Activated T-cell treated with anti-CD3 and anti-CD28 coated beads for 4 hours (primary cell): ENCODE measurements around the gene USP37.

Source experiments
- DNase-seq: peaks from one replicate; pipeline ENCODE4 v3.0.0-alpha.2; 2020

Gene USP37

GRCh38 chr2:218471982-218472381 lies 96.2 kb downstream of the USP37 start:
- DNase-seq = no peak

GRCh38 chr2:218471036-218471435 lies 97.1 kb downstream of the USP37 start:
- no peak for DNase-seq

DNA sequence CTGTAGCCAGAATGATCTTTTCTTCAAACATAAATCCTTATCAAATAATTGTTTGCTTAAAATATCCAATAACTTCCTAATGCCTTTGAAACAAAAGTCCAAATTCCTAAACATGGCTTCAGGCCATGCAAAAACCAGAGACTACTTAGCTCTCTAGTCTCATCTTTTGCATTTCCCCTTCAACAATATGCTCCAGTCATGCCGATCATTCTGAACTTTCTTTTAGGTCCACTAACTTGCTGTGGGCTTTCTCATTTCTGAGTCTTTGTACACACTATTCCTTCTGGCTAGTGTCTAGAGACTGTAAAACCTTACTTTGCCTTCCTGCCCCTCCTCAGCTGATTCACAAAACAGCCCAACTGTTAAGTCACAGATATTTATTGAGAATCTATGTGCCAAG lies 97.7 kb downstream of the USP37 start:
- no peak for DNase-seq

DNA sequence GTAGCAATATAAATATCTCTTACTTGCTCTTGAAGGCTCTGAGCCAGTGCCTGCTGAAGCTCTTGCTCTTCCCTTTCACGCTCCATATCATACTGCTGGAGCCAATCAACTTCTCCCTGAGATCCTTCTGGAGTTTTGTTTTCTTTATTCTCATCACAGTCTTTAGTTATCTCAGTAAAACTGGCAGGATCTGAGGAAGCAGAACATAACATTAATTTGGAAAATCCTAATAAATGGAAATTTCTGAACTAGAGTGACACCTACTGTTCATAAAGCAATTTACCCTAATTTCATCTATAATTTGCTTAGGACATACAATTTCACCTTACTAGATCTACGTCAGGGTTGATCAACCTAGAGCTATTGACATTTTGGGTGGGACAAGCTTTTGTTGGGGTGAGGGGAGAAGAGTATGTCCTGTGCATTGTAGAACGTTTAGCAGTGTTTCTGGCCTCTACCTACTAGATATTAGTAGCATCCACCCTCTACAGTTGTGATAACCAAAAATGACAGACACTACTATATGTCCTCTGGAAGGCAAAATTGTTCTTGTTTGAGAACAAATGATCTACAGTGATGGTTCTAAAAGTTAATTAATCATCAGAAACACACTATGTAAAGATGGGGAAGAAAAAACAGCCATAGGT lies 102.0 kb downstream of the USP37 start:
- no peak for DNase-seq

DNA sequence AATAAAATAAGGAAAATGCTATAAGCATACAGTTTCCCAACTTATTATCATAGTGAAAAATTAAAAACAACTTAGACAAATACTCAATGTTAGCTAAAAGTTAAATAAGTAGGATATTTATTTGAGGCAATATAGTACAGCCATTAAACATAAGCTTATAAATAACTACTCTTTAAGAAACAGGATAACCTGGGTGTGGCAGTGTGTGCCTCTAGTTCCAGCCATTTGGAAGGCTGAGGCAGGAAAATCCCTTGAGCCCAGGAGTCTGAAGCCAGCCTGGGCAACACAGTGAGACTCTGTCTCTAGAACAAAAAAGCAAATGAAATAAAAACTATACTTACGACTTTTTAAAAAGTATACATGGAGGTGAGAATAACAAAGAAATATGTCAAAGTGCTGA lies 109.6 kb downstream of the USP37 start:
- no peak for DNase-seq

- DNase-seq = no peak
Measured at GRCh38 chr2:218456849-218457248, 111.3 kb downstream of the USP37 start.

- no peak for DNase-seq
Measured at GRCh38 chr2:218452079-218452478, 116.1 kb downstream of the USP37 start.

DNA sequence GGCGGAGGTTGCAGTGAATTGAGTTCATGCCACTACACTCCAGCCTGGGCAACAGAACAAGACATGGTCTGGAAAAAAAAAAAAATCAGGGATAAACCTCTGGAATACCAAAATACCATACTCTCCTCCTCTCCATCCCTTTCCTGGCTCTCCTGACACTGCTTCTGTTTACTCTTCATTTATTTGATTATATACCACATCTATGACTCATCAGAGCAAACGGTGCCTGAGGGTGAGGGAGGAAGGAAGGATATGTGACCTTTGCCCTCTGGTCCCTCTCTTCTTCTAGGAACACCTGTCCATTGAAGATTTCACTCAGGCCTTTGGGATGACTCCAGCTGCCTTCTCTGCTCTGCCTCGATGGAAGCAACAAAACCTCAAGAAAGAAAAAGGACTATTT lies 119.2 kb downstream of the USP37 start:
- DNase-seq = no peak

GRCh38 chr2:218447072-218447471 lies 121.1 kb downstream of the USP37 start:
- DNase-seq = no peak

DNA sequence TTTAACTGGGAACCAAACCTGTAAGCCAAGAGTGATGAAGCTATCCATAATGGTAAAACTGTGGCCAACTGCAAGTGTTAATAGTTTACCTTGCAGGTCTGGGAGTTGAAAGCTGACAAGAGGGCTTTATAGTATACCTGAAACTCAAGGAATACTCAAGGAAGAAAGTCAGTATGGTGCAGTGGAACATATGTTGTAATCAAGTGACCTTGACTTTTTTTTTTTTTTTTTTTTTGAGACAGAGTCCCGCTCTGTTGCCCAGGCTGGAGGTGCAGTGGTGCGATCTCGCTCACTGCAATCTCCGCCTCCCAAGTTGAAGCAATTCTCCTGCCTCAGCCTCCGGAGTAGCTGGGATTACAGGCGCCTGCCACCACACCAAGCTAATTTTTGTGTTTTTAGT lies 121.6 kb downstream of the USP37 start:
- DNase-seq = no peak

GRCh38 chr2:218445602-218446001 lies 122.5 kb downstream of the USP37 start:
- DNase-seq = no peak

DNA sequence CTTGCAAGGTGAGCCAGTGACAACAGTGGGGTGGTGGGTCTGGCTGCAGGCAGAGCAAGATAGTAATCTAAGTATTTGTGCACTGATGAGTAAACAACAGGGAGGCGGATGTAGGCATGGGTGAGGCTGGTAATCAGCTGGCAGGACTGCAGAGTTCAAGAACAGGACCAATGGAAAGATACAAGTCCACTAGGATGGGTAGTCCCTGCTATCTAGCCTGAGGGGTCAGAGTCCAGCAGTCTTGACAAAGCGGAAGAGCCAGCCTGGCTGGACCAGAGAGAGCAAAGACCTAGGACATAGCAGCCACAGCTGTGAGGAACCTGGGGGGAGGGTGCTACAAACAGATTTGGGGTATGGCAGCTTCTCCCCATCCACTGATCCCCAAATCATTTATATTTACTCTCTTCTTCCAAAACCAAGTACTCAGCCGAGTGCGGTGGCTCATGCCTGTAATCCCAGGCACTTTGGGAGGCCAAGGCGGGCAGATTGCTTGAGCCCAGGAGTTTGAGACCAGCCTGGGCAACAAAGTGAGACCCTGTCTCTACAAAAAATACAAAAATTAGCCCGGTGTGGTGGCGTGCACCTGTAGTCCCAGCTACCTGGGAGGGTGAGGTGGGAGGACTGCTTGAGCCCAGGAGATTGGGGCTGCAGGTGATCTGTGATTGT lies 123.3 kb downstream of the USP37 start:
- DNase-seq = no peak

GRCh38 chr2:218438596-218438995 lies 129.6 kb downstream of the USP37 start:
- no peak for DNase-seq

DNA sequence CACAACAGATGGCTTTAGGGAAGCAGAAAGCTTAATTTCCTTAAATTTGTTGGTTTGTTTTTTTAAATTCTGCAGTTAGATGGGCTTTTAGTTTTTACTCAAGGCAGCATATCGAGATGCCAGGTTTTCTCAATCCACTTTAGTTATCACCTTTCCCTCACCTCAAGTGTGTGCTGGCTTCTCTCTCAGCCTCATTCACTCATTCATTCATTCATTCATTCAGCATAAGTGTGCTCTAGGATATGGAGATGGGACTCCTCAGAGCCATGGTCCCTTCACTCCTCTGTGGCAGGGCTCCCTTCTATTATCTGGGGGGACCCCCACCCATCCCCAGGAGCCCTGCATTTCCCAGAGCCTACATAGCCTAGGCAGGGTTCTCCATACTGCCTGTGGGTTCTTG lies 130.2 kb downstream of the USP37 start:
- DNase-seq = no peak

DNA sequence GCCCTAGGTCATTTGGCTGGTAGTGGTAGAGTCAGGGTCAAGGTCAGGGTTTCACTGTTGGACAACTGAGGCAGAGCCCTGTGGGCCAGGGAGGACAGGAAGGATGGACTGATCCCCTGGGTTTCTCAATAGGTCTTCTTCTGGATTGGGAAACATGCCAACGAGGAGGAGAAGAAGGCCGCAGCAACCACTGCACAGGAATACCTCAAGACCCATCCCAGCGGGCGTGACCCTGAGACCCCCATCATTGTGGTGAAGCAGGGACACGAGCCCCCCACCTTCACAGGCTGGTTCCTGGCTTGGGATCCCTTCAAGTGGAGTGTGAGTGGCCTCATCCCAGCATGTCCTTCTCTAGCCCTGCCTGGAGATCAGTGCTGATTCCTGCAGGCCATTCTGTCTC lies 131.2 kb downstream of the USP37 start:
- DNase-seq = no peak

DNA sequence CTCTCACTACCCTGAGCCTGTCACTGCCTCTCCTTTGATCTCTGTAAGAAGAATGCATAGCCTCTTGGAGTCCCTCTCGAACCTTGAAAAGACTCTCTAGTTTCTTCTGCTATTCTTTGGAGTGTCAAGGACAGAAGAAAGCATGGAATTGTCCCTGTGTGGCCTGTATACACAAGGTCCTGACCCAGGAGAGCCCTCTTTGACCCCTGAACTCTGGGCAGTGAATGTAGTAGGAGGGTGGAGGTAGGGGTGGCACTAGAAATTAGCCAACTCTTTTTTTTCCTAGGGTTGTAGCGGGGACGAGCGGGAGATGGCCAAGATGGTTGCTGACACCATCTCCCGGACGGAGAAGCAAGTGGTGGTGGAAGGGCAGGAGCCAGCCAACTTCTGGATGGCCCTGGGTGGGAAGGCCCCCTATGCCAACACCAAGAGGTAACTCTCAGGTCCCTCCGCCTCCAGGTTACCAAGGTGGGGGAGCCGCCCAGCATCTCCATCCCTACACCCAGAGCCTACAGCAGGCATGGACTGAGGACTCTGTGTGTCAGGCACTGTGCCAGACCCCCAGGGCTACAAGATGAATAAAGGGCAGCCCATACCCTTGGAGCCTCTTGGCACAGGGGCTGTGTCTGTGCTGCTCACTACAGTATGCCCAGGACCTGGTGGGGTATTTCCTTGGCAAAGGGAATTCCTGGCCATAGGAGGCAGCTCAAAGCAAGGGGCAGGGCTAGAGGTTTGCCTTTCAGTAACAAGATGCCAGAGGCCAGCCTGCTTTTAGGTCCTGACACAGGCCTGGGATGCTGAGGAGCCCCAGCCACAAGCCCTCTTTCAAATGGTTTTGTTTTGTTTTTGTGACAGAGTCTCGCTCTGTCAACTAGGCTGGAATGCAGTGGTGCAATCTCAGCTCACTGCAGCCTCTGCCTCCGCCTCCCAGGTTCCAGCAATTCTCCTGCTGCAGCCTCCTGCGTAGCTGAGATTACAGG lies 132.9 kb downstream of the USP37 start:
- no peak for DNase-seq

DNA sequence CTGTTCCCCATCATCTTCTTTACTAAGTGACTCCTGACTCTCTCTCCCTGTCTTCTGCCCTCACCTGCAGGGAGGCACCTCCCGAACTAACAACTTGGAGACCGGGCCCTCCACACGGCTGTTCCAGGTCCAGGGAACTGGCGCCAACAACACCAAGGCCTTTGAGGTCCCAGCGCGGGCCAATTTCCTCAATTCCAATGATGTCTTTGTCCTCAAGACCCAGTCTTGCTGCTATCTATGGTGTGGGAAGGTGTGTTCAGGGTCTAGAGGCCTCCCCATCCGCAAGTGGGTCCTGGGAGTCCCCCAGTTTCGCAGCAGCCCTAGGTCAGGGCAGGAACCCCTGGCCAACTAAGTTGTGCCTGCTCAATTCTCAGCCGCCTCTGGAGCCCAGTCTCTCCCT lies 133.7 kb downstream of the USP37 start:
- DNase-seq = no peak

- DNase-seq = no peak
Measured at GRCh38 chr2:218432676-218433365, 135.3 kb downstream of the USP37 start.

DNA sequence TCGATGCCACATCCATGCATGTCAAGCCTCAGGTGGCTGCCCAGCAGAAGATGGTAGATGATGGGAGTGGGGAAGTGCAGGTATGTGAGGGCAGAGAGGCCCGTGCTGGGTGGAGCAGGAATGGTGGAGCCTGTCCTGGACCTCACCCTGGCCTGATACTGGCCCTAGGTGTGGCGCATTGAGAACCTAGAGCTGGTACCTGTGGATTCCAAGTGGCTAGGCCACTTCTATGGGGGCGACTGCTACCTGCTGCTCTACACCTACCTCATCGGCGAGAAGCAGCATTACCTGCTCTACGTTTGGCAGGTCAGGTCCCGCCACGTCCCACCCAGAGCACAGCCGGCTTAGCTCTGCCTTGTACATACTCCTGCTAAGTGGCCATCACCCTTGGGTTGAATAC lies 136.3 kb downstream of the USP37 start:
- DNase-seq = no peak

DNA sequence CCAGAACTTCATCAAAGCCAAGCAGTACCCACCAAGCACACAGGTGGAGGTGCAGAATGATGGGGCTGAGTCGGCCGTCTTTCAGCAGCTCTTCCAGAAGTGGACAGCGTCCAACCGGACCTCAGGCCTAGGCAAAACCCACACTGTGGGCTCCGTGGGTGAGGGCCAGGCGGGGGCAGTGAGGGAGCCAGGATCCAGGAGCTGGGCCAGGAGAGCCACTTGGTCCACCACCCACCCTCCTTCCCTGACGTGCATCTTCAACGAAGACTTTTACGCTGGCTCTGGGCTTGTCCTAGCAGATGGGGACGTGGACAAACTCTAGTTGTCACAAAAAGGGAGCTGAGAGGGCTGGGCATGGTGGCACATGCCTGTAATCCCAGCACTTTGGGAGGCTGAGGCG lies 137.4 kb downstream of the USP37 start:
- no peak for DNase-seq

DNA sequence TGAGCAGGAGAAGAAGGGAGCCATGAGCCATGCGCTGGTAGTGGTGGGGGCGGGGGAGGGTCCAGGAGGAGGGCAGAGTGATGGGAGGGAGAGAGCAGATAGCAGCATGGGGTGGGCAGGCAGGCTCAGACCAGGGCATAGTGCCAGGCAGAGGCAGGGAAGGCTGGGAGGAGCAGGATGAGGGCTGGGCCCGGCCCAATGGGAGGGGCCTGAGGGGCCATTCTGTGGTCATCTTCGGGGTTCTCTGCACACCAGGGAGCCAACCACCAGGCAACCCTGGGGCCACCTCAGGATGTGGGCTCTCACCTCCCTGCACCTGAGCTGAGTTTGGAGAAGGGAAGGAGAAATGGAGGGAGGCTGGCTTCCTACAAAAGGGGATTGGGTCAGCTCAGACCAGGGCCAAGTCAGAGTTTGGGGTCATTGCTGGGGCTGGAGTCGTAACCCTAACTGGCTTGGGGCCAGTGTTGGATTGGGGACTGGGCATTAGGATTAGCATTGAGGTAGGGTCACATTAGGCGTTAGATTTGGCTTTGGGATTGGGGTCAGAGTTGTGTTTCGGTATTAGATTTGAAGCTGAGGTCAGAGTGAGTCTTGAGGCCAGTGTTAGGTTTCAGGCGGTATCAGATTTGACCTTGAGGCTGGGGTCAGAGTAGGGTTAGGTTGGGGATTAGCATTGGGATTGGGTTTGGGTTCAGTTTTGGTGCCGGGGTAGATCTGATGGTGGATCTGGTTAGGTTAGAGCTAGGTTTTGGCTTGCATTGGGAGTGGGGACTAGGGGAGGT lies 138.0 kb downstream of the USP37 start:
- DNase-seq = no peak

- no peak for DNase-seq
Measured at GRCh38 chr2:218428846-218429558, 139.1 kb downstream of the USP37 start.
